Neural cell (in vitro differentiated cells): ENCODE results near the gene DBH.

Source experiments
- EZH2 ChIP-seq: fragments of 200-600, 300-800 bp; shearing (Covaris generic), sonication (generic); IDR thresholded peaks from 2 replicates; pipeline ENCODE4 v1.6.1; 2014; ENCODE audit warnings: antibody characterized with exemption, low read length, borderline replicate concordance, mild to moderate bottlenecking; ENCODE audit not compliant: insufficient read depth, poor library complexity, severe bottlenecking
- MXI1 ChIP-seq: fragments of 450-650 bp; conservative IDR thresholded peaks from 2 replicates; pipeline ENCODE4 v1.6.1; 2014; ENCODE audit warnings: antibody characterized with exemption, mild to moderate bottlenecking; ENCODE audit not compliant: poor library complexity, severe bottlenecking
- POLR2AphosphoS5 ChIP-seq: IDR thresholded peaks from 2 replicates; pipeline ENCODE4 v1.6.1; 2012
- RAD21 ChIP-seq: fragments of 450-650 bp; conservative IDR thresholded peaks from 2 replicates; pipeline ENCODE4 v1.6.1; 2014; ENCODE audit warnings: antibody characterized with exemption, mild to moderate bottlenecking, moderate library complexity
- TF ChIP-seq, protein P1 (sequence below): fragments of 450-650 bp; IDR thresholded peaks from 2 replicates; pipeline ENCODE4 v1.5.1; 2014; ENCODE audit warnings: antibody characterized with exemption, mild to moderate bottlenecking, moderate library complexity; ENCODE audit not compliant: poor library complexity, severe bottlenecking
- TF ChIP-seq, protein P2 (sequence below): IDR thresholded peaks from 2 replicates; pipeline ENCODE4 v1.6.1; 2012; ENCODE audit warnings: borderline replicate concordance

- TF ChIP-seq POLR2AphosphoS5 (no peak), RAD21 (no peak), EZH2 (no peak), MXI1 (no peak)
- TF ChIP-seq, protein P1, sequence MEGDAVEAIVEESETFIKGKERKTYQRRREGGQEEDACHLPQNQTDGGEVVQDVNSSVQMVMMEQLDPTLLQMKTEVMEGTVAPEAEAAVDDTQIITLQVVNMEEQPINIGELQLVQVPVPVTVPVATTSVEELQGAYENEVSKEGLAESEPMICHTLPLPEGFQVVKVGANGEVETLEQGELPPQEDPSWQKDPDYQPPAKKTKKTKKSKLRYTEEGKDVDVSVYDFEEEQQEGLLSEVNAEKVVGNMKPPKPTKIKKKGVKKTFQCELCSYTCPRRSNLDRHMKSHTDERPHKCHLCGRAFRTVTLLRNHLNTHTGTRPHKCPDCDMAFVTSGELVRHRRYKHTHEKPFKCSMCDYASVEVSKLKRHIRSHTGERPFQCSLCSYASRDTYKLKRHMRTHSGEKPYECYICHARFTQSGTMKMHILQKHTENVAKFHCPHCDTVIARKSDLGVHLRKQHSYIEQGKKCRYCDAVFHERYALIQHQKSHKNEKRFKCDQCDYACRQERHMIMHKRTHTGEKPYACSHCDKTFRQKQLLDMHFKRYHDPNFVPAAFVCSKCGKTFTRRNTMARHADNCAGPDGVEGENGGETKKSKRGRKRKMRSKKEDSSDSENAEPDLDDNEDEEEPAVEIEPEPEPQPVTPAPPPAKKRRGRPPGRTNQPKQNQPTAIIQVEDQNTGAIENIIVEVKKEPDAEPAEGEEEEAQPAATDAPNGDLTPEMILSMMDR: no peak
- TF ChIP-seq, protein P2, sequence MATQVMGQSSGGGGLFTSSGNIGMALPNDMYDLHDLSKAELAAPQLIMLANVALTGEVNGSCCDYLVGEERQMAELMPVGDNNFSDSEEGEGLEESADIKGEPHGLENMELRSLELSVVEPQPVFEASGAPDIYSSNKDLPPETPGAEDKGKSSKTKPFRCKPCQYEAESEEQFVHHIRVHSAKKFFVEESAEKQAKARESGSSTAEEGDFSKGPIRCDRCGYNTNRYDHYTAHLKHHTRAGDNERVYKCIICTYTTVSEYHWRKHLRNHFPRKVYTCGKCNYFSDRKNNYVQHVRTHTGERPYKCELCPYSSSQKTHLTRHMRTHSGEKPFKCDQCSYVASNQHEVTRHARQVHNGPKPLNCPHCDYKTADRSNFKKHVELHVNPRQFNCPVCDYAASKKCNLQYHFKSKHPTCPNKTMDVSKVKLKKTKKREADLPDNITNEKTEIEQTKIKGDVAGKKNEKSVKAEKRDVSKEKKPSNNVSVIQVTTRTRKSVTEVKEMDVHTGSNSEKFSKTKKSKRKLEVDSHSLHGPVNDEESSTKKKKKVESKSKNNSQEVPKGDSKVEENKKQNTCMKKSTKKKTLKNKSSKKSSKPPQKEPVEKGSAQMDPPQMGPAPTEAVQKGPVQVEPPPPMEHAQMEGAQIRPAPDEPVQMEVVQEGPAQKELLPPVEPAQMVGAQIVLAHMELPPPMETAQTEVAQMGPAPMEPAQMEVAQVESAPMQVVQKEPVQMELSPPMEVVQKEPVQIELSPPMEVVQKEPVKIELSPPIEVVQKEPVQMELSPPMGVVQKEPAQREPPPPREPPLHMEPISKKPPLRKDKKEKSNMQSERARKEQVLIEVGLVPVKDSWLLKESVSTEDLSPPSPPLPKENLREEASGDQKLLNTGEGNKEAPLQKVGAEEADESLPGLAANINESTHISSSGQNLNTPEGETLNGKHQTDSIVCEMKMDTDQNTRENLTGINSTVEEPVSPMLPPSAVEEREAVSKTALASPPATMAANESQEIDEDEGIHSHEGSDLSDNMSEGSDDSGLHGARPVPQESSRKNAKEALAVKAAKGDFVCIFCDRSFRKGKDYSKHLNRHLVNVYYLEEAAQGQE: no peak
Observed at GRCh38 chr9:133619791-133620190, 16.4 kb upstream of the DBH start.
